OCI-LY7 (cell line): ENCODE results near the gene C1orf74. TPM values are rescaled to one million over a fixed set of nuclear protein-coding genes. Genes with fewer than 3 reads are reported as not detected.

ENCODE experiments used
- BruUV-seq: library from RNA; stranded (reverse); fragments of 400-500 nt; replicated peaks from 2 replicates; lab custom pipeline; 2021; lab: Mats Ljungman, UMichigan
- CTCF ChIA-PET: fragments of 300-600 bp; sonication (Branson Sonifier 250); formaldehyde crosslinking; loops from one replicate; lab custom pipeline; 2022; ENCODE audit warnings: antibody characterized with exemption; ENCODE audit not compliant: unreplicated experiment; lab: Charles Lee
- POLR2A ChIA-PET: fragments of 300-600 bp; sonication (Branson Sonifier 250); formaldehyde crosslinking; loops from one replicate; lab custom pipeline; 2022; ENCODE audit warnings: antibody characterized with exemption; lab: Charles Lee
- DNase-seq: peaks from one replicate; pipeline ENCODE4 v3.0.0-alpha.2; 2015; ENCODE audit warnings: low spot score
- H2AFZ ChIP-seq: fragments of 200-600 bp; sonication (generic), shearing (Covaris generic); 2 replicates; pipeline ENCODE4 v1.6.1; 2014; ENCODE audit warnings: mild to moderate bottlenecking, antibody characterized with exemption, low read length, moderate library complexity
- H3K27ac ChIP-seq: fragments of 200-600 bp; sonication (generic); 2 replicates; pipeline ENCODE4 v1.5.1; 2014; ENCODE audit warnings: mixed run types, low read depth, mild to moderate bottlenecking, moderate library complexity, low read length, inconsistent platforms; ENCODE audit not compliant: poor library complexity, severe bottlenecking
- H3K36me3 ChIP-seq: fragments of 200-600 bp; sonication (generic); 2 replicates; pipeline ENCODE4 v1.6.1; 2014; ENCODE audit warnings: mild to moderate bottlenecking, antibody characterized with exemption, low read length, moderate library complexity, mixed read lengths; ENCODE audit not compliant: insufficient read depth
- H3K4me1 ChIP-seq: fragments of 200-600 bp; sonication (generic); 2 replicates; pipeline ENCODE4 v1.5.1; 2014; ENCODE audit warnings: mild to moderate bottlenecking, low read length; ENCODE audit not compliant: insufficient read depth, poor library complexity, severe bottlenecking
- H3K4me2 ChIP-seq: fragments of 200-600 bp; sonication (generic); 2 replicates; pipeline ENCODE4 v1.6.1; 2014; ENCODE audit warnings: mild to moderate bottlenecking, low read length
- H3K4me3 ChIP-seq: fragments of 200-600 bp; sonication (generic); 2 replicates; pipeline ENCODE4 v1.5.1; 2014; ENCODE audit warnings: mild to moderate bottlenecking, low read depth, low read length; ENCODE audit not compliant: poor library complexity, severe bottlenecking
- H3K79me2 ChIP-seq: fragments of 200-600 bp; sonication (generic); 2 replicates; pipeline ENCODE4 v1.6.1; 2016; ENCODE audit warnings: low read depth, mild to moderate bottlenecking, low read length, moderate library complexity, mixed read lengths; ENCODE audit not compliant: insufficient read depth
- H3K9me2 ChIP-seq: fragments of 200-600 bp; sonication (generic); 2 replicates; pipeline ENCODE4 v1.6.1; 2016; ENCODE audit warnings: mild to moderate bottlenecking, low read length, mixed read lengths; ENCODE audit not compliant: insufficient read depth
- H3K9me3 ChIP-seq: fragments of 200-600 bp; sonication (generic); 2 replicates; pipeline ENCODE4 v1.6.1; 2014; ENCODE audit warnings: mild to moderate bottlenecking, mixed run types, low read length, mixed read lengths
- H4K20me1 ChIP-seq: fragments of 200-600 bp; sonication (generic); 2 replicates; pipeline ENCODE4 v1.6.1; 2014; ENCODE audit warnings: mild to moderate bottlenecking, antibody characterized with exemption, low read length, moderate library complexity, mixed read lengths; ENCODE audit not compliant: insufficient read depth
- CTCF ChIP-seq: fragments of 200-600 bp; sonication (generic); conservative IDR thresholded peaks from 2 replicates; pipeline ENCODE4 v1.5.1; 2014; ENCODE audit warnings: mild to moderate bottlenecking, antibody characterized with exemption, low read length, moderate library complexity, mixed read lengths
- EZH2phosphoT487 ChIP-seq: fragments of 200-600 bp; sonication (generic); IDR thresholded peaks from 2 replicates; pipeline ENCODE4 v1.6.1; 2018; ENCODE audit warnings: low read depth, borderline replicate concordance, mild to moderate bottlenecking, mixed run types, antibody characterized with exemption, low read length, moderate library complexity, mixed read lengths
- intact Hi-C: fragments of 100-400 bp; cut with micrococcal nuclease; formaldehyde crosslinking; loops from one replicate; pipeline ENCODE4 v1.10.0; 2022; ENCODE audit not compliant: unreplicated experiment
- total RNA-seq, 2 experiments: library from RNA; depleted of rRNA in 1 of 2; stranded (reverse); fragments of >200 nt in 1 of 2; shearing (Covaris generic) in 1 of 2; gene quantifications; 2 replicates each; pipeline ENCODE4 v1.2.3, GENCODE V29; 2014 to 2022

Gene C1orf74
- total RNA-seq, 2 experiments from 2014 or later = 4.2 to 4.4 TPM

GRCh38 chr1:209742409-209743144 lies 41.8 kb downstream of the C1orf74 start:
- no TSS peak for BruUV-seq
- Histone ChIP-seq H3K36me3 (no peaks in the 10 kb centered on the region), H3K27ac (no peak overlapping the region), H3K4me1 (peaks cover 6% of the 10 kb centered on the region), H3K4me2 (no peak overlapping the region), H3K9me2 (no peaks in the 10 kb centered on the region), H3K79me2 (no peaks in the 10 kb centered on the region), H2AFZ (no peak overlapping the region), H4K20me1 (no peaks in the 10 kb centered on the region), H3K9me3 (no peaks in the 10 kb centered on the region), H3K4me3 (no peak overlapping the region)
- ChIA-PET POLR2A (no interaction called here), CTCF (no interaction called here)
- DNase-seq = peak; percentile 11
- intact Hi-C loops = no loop called here
- TF ChIP-seq EZH2phosphoT487 = no peak
- TF ChIP-seq CTCF = no peak

- TF ChIP-seq CTCF (no peak), EZH2phosphoT487 (no peak)
- H3K79me2 ChIP-seq = no peaks in the 10 kb centered on the region
- H3K9me2 ChIP-seq = no peaks in the 10 kb centered on the region
- no peaks in the 10 kb centered on the region for H3K9me3 ChIP-seq
- H3K36me3 ChIP-seq = no peaks in the 10 kb centered on the region
- DNase-seq = no peak
- H3K4me1 ChIP-seq = peaks cover 6% of the 10 kb centered on the region
- ChIA-PET CTCF (no interaction called here), POLR2A (no interaction called here)
- intact Hi-C loops = no loop called here
- no peaks in the 10 kb centered on the region for H4K20me1 ChIP-seq
- BruUV-seq = no TSS peak
- no peak overlapping the region for H2AFZ ChIP-seq
- no peak overlapping the region for H3K27ac ChIP-seq
- H3K4me3 ChIP-seq = no peak overlapping the region
- H3K4me2 ChIP-seq = no peak overlapping the region
These were observed 42.5 kb downstream of the C1orf74 start for GRCh38 chr1:209741889-209742288.

- BruUV-seq = no TSS peak
- no peaks in the 10 kb centered on the region for H3K9me2 ChIP-seq
These were observed 43.2 kb downstream of the C1orf74 start for GRCh38 chr1:209741193-209741592.

More at GRCh38 chr1:209741193-209741592, 43.2 kb downstream of the C1orf74 start:
- no peak overlapping the region for H3K4me2 ChIP-seq
- POLR2A ChIA-PET = no interaction called here
- DNase-seq = no peak
- no peaks in the 10 kb centered on the region for H3K36me3 ChIP-seq
- no peak overlapping the region for H3K27ac ChIP-seq
- peaks cover 6% of the 10 kb centered on the region for H3K4me1 ChIP-seq
- H4K20me1 ChIP-seq = no peaks in the 10 kb centered on the region
- no peaks in the 10 kb centered on the region for H3K9me3 ChIP-seq
- TF ChIP-seq CTCF = no peak
- no peak for TF ChIP-seq EZH2phosphoT487
- CTCF ChIA-PET = no interaction called here
- H2AFZ ChIP-seq = no peak overlapping the region
- intact Hi-C loops = no loop called here
- no peaks in the 10 kb centered on the region for H3K79me2 ChIP-seq
- no peak overlapping the region for H3K4me3 ChIP-seq
